ENCODE measurements around the gene BRI3BP. TPM values are rescaled to one million over a fixed set of nuclear protein-coding genes. Genes with fewer than 3 reads are reported as not detected.

The BRI3BP gene
- total and polyA plus RNA-seq, 9 donors: 0.95 to 6.1 (median 2.6) TPM

DNA sequence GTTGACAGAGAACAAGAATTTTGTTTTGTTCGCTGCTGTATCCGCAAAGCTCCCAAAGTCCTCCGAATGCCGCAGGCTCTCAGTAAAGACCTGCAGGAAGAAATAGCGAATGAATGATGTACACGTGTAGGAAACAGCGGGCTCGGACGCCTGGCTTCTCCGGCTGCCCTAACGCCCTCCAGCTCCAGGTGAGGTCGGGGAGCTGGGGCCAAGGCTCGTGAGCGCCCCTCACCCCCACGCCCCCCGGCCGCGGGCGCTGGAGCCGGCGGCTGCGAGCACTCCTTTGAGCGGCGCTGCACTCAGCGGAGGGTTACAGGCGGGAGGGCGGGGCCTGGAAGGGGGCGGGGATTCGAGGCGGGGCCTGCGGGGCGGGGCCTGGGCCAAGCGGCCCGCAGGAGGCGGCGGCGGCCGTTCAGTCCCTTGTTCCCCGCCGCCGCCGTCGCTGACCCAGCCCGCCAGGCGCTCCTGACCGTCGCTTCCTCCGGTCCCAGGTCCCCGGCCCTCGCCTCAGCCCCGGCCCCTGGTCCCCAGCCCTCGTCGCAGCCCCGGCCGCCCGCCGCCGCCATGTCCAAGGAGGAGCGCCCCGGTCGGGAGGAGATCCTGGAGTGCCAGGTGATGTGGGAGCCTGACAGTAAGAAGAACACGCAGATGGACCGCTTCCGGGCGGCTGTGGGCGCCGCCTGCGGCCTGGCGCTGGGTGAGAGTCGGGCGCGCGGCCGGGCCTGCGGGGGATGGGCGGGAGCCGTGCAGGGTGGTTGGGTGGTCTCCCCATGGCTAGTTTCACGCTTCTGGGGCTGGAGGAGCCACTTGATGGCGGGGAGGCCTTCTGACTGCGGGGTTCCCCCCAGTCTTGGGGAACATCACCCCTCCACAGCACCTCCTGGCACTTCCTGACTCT is 71.8 kb downstream of the BRI3BP start, which contains the start of gene AACS:
Gene AACS, plus strand, starts transcription at position 415 of the 898 bp plus-strand sequence. Its CDS starts 150 bp downstream, at position 565.
- intact Hi-C loops (cut with DNase I): no loop called here
- TF ChIP-seq EP300 (IDR thresholded peaks at IDR 0.05) (no peak), POLR2A (IDR thresholded peaks at IDR 0.05) (no peak)
- TF ChIP-seq, protein P1, sequence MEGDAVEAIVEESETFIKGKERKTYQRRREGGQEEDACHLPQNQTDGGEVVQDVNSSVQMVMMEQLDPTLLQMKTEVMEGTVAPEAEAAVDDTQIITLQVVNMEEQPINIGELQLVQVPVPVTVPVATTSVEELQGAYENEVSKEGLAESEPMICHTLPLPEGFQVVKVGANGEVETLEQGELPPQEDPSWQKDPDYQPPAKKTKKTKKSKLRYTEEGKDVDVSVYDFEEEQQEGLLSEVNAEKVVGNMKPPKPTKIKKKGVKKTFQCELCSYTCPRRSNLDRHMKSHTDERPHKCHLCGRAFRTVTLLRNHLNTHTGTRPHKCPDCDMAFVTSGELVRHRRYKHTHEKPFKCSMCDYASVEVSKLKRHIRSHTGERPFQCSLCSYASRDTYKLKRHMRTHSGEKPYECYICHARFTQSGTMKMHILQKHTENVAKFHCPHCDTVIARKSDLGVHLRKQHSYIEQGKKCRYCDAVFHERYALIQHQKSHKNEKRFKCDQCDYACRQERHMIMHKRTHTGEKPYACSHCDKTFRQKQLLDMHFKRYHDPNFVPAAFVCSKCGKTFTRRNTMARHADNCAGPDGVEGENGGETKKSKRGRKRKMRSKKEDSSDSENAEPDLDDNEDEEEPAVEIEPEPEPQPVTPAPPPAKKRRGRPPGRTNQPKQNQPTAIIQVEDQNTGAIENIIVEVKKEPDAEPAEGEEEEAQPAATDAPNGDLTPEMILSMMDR (IDR thresholded peaks at IDR 0.05): no peak
- Histone ChIP-seq H3K27ac (peak within 1 kb of the TSS in 1 of 2 donors; percentile 18), H3K27me3 (no peaks in the 10 kb centered on the region), H3K36me3 (no peaks in the 10 kb centered on the region), H3K4me1 (ENCODE audit: insufficient read depth) (peaks cover 2% of the 10 kb centered on the region), H3K9me3 (no peaks in the 10 kb centered on the region), H3K4me3 (peak within 1 kb of the TSS; percentile 70)
- WGBS, 3 donors: 0 to 1% (median 1%) methylated on average over 40 to 80 of the region's 80 CpGs
- peak; percentile 75 to 86 (median 82) for DNase-seq

DNA sequence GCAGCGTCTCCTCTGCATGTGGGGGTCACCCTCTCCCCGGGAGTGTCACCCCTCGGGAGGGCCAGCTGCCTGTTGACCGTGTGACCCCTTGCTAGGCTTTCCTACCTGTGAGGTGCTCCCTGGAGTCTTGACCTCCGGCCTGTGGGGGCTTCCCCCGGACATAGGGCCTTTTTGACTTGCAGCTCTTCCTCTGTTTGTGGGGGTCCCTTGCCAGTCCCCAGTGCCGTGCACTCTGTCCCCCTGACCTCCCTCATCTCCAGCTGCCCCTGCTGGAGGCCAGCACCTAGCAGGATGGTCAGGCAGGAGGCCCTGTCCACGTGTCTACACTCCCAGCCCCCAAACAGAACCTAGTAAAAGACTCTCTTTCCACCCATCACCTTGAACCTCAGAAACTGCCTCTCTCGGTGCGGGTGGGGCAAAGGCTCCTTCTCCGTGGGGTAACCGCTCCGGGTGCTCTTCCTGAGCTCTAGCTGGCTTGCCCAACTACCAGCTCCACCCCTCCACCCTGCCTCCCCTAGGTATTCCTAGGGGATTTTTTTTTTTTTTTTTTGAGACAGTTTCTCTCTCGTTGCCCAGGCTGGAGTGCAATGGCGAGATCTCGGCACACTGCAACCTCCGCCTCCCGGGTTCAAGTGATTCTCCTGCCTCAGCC is 72.6 kb downstream of the BRI3BP start:
- H3K4me3 ChIP-seq: peak overlapping the region; percentile 70
- H3K9me3 ChIP-seq: no peaks in the 10 kb centered on the region
- intact Hi-C loops (cut with DNase I): no loop called here
- no peaks in the 10 kb centered on the region for H3K27me3 ChIP-seq
- peaks cover 2% of the 10 kb centered on the region for H3K4me1 ChIP-seq (ENCODE audit: insufficient read depth)
- no peaks in the 10 kb centered on the region for H3K36me3 ChIP-seq
- peak in 1 of 5 donors; percentile 40 for DNase-seq
- no peak overlapping the region for H3K27ac ChIP-seq
- TF ChIP-seq POLR2A (IDR thresholded peaks at IDR 0.05) (no peak), EP300 (IDR thresholded peaks at IDR 0.05) (no peak)
- TF ChIP-seq, protein P1 (IDR thresholded peaks at IDR 0.05): no peak
- 43 to 47% (median 46%) methylated on average over 18 of the region's 18 CpGs for WGBS, 3 donors

DNA sequence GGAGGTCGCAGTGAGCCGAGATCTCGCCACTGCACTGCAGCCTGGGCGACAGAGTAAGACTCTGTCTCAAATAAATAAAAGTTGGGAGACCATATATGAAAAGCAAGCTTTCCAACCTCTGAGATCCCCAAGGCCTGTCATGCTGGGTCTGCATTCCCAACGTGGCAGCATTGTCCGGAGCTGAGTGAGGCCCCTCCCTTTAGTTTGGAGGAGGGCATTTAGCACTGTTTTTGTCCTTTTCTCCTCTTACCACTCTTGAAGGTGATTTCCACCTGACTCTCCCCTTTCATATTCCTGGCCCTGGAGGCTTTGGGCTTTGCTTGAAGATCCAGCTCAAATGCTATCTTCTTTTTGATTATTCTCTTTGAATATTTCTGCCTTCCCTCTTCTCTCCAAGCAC is 74.9 kb downstream of the BRI3BP start:
- WGBS, 3 donors: 76 to 82% (median 79%) methylated on average over 6 of the region's 6 CpGs

DNA sequence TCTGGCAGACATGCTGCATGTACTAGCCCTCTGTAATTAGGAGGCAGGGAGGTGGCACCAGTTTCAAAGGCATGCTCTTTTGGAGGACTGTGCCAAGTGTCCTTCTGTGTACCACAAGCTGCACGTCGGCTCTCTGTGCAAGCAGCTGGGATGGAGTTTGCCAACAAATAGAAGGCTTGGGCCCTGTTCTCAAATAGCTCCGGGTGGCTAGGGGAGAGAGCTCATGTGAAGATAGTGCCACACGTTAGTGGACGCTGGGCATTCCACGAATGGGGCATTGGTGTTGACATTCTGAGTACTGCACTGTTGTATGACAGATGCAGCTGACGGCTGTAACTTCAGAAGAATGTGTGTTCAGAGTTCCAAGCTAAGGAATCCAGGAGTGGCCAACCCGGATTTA is 76.2 kb downstream of the BRI3BP start:
- Histone ChIP-seq H3K4me3 (no peak overlapping the region), H3K27me3 (no peaks in the 10 kb centered on the region), H3K27ac (no peak overlapping the region), H3K9me3 (no peaks in the 10 kb centered on the region), H3K36me3 (no peaks in the 10 kb centered on the region), H3K4me1 (ENCODE audit: insufficient read depth) (peaks cover 2% of the 10 kb centered on the region)
- no peak for TF ChIP-seq EP300 (IDR thresholded peaks at IDR 0.05)
- TF ChIP-seq, protein P1 (IDR thresholded peaks at IDR 0.05): no peak
- TF ChIP-seq POLR2A (IDR thresholded peaks at IDR 0.05): no peak
- intact Hi-C loops (cut with DNase I): no loop called here
- DNase-seq: no peak
- 75 to 80% (median 78%) methylated on average over 8 of the region's 8 CpGs for WGBS, 3 donors

More for the DNA sequence above, 74.9 kb downstream of the BRI3BP start:
- H3K36me3 ChIP-seq: no peaks in the 10 kb centered on the region
- no peaks in the 10 kb centered on the region for H3K27me3 ChIP-seq
- H3K4me1 ChIP-seq (ENCODE audit: insufficient read depth): peaks cover 2% of the 10 kb centered on the region
- H3K9me3 ChIP-seq: no peaks in the 10 kb centered on the region
- TF ChIP-seq, protein P1 (IDR thresholded peaks at IDR 0.05): no peak
- TF ChIP-seq EP300 (IDR thresholded peaks at IDR 0.05): no peak
- TF ChIP-seq POLR2A (IDR thresholded peaks at IDR 0.05): no peak
- no peak overlapping the region for H3K4me3 ChIP-seq
- no peak overlapping the region for H3K27ac ChIP-seq
- DNase-seq: no peak
- intact Hi-C loops (cut with DNase I): no loop called here

Data from ovary (tissue), 9 donors.